ENCODE results near the gene PLEKHG3.

The PLEKHG3 gene

GRCh38 chr14:64790478-64790877 lies 86.3 kb downstream of the PLEKHG3 start:
- DNase-seq = no peak

- DNase-seq = no peak
These were observed 88.0 kb downstream of the PLEKHG3 start for GRCh38 chr14:64792231-64792630.

- no peak for DNase-seq
These were observed 88.8 kb downstream of the PLEKHG3 start for GRCh38 chr14:64792871-64793560.

GRCh38 chr14:64795211-64795610 lies 91.0 kb downstream of the PLEKHG3 start:
- DNase-seq = no peak

- no peak for DNase-seq
These were observed 91.7 kb downstream of the PLEKHG3 start for GRCh38 chr14:64795921-64796320.

- no peak for DNase-seq
These were observed 92.1 kb downstream of the PLEKHG3 start for GRCh38 chr14:64796369-64796768.

GRCh38 chr14:64799555-64799954 lies 95.3 kb downstream of the PLEKHG3 start:
- no peak for DNase-seq
